Sigmoid colon (tissue), 4 donors: ENCODE measurements around the gene TRMT1.

Source experiments
- CTCF ChIP-seq, 4 experiments: fragments of 450-650 bp in 3 of 4; fragments of 200-600 bp in 1 of 4; IDR thresholded peaks; one replicate each; pipeline ENCODE4 v1.5.1; 2016 to 2019; ENCODE audit warnings: antibody characterized with exemption in 4 of 4, mild to moderate bottlenecking in 3 of 4, moderate library complexity in 2 of 4
- EP300 ChIP-seq, 4 donors: sonication (generic); formaldehyde crosslinking; IDR thresholded peaks; one replicate each; pipeline ENCODE4 v1.6.1; 2017; ENCODE audit warnings: antibody characterized with exemption in 4 of 4
- POLR2A ChIP-seq, 2 donors: fragments of 450-650 bp; IDR thresholded peaks; one replicate each; pipeline ENCODE4 v1.6.1; 2016; ENCODE audit warnings: antibody characterized with exemption in 2 of 2, mild to moderate bottlenecking in 2 of 2, moderate library complexity in 2 of 2

DNA sequence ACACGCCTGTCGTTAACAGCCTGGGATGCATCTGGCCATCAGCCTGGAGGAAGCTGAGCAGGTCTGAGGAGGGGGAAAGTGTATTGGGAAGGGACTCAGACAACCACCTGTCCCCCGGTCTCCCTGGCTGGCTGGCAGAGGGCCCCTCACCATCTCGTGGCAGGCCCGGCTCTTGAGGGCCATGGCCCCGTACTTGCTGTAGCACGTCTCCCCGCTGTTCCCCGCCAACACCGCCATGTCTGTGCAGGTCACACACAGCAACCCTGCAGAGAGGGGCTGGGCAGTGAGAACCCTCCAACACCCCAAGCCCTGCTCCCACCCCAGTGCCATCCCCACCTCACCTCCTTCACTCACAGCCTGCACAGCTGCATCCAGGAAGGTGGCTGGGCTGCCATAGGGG lies 4.0 kb downstream of the TRMT1 start:
- TF ChIP-seq CTCF (IDR thresholded peaks at IDR 0.05) (no peak), POLR2A (IDR thresholded peaks at IDR 0.05) (no peak), EP300 (IDR thresholded peaks at IDR 0.05) (no peak)
